Fibroblast of the aortic adventitia (primary cell): ENCODE data around the gene NFIB. TPM values are rescaled to one million over a fixed set of nuclear protein-coding genes. Genes with fewer than 3 reads are reported as not detected.

ENCODE experiments used
- DNase-seq: peaks from one replicate; pipeline ENCODE4 v3.0.0-alpha.2; 2010; ENCODE audit warnings: low read depth
- H3K4me3 ChIP-seq: 2 replicates; pipeline ENCODE4 v1.5.1; 2011; ENCODE audit warnings: low read depth, mild to moderate bottlenecking, control low read depth, low read length, moderate library complexity
- total RNA-seq: library from RNA; depleted of rRNA; stranded (reverse); fragments of >200 nt; gene quantifications from 2 replicates; pipeline ENCODE4 v1.2.3, GENCODE V29; 2012; ENCODE audit warnings: low replicate concordance
- TF ChIP-seq, protein P1 (sequence below): IDR thresholded peaks from 2 replicates; pipeline ENCODE4 v1.5.1; 2011; ENCODE audit warnings: mild to moderate bottlenecking, low read length, control low read depth, inconsistent platforms; ENCODE audit not compliant: insufficient read depth

The NFIB gene
- total RNA-seq, 1 donor: 111 TPM

DNA sequence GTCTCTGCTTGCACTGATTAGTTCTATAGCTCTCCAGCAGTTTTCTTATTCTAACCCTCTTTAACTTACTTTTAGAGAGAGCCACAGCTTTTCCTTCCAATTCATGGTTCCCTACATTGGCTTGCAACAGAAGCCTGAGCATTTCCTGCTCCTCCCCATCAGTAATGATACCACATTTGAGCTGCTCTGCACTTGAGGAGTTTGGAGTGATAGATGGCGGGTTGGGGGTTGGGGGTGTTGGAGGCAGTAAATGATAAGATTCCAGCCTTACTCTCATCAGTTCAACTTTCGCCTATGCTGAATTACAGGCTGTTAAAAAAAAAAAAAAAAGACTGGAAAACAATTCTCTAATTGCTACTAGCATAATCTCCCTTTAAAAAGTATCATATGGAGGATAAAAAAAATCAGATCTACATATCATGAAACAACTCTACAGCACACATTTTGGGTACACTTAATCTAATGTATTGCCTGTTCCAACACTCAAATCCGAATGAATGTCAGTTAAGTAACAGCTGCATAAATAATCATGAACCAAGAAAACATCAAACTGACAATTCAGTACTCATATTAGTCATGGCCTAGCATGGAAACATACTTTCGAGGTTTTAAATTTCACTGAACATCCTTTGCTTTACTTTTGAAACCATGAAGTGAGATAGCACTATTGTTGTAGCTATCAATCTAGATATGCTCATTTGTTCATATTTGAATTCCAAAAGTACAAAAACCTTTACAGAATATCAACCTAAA lies 224.7 kb downstream of the NFIB start:
- H3K4me3 ChIP-seq: no peak overlapping the region
- TF ChIP-seq, protein P1, sequence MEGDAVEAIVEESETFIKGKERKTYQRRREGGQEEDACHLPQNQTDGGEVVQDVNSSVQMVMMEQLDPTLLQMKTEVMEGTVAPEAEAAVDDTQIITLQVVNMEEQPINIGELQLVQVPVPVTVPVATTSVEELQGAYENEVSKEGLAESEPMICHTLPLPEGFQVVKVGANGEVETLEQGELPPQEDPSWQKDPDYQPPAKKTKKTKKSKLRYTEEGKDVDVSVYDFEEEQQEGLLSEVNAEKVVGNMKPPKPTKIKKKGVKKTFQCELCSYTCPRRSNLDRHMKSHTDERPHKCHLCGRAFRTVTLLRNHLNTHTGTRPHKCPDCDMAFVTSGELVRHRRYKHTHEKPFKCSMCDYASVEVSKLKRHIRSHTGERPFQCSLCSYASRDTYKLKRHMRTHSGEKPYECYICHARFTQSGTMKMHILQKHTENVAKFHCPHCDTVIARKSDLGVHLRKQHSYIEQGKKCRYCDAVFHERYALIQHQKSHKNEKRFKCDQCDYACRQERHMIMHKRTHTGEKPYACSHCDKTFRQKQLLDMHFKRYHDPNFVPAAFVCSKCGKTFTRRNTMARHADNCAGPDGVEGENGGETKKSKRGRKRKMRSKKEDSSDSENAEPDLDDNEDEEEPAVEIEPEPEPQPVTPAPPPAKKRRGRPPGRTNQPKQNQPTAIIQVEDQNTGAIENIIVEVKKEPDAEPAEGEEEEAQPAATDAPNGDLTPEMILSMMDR: no peak
- no peak for DNase-seq

DNA sequence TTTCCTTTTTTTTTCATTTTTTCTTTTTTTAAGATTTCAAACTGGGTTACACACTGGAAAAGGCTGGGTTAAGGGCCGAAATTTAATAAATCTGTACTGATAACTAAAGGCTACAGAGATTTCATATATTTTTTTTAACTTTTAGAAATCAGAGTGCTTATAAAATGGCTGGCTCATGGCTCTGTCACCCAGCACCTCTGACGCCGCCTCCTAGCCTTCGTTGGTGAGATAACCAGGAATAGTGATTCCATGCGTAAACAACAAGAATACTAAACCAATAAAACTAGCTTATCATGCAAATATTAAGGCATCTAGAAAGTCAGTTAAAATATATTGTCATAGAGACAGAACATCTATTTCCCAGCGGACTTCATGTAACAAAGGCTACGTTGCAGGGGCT lies 226.4 kb downstream of the NFIB start:
- H3K4me3 ChIP-seq: no peak overlapping the region
- TF ChIP-seq, protein P1: no peak

DNA sequence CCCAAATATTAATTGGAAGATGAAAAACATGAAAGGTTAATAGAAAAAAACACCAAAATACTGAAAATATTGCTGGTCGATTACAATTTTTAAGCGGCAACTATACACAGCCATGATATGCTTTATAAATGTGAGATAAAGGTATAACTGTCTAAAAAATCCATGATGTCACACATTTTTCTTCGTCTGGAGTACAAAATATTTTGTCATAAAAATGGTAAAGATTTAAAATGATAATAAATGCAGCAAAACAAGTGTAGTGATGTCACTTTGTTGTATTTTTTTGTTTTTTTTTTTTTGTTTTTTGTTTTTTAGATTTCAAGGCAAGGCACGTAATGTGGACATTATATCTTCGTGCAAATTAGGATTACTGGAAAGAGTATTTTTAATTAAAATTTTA lies 227.4 kb downstream of the NFIB start:
- TF ChIP-seq, protein P1: no peak
- no peak for DNase-seq
- no peak overlapping the region for H3K4me3 ChIP-seq

More for the DNA sequence above, 226.4 kb downstream of the NFIB start:
- DNase-seq: no peak

DNA sequence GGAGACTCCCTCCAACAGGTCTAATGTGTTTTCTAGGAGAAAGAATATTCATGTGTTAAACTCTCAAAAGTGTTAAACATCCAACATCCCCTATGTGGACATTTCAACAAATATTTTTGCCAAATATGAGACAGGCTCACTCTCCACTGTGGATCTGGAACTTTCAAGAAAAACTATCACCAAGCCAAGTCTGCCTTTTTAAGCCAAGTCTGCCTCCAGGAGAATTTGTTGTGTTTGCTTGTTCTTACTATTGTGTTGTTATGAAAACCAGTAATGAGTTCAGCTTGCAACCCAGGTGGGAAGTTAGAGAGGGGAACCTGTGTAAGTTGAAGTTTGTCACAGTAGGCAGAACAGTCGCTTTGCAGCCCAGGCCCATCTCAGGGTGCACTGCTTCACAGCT lies 228.1 kb downstream of the NFIB start:
- TF ChIP-seq, protein P1: no peak
- DNase-seq: no peak
- no peak overlapping the region for H3K4me3 ChIP-seq

DNA sequence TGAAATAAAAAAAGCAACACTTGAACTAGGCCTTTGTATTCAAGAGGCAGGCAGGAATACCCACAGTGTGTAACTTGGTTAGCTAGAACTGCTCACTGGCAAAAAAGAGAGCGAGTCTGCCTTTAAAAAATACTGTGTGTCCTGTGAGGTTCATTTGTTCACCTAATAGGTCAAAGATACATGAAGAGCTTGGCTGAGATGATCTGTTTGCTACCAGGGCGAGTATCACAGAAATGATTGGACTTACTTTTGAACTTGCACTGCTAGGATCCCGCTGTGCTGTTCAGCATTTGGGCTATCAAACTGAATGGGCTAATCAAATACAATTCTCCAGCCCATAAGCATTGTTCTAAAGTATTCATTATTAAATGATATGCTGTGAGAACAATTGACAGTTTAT lies 229.1 kb downstream of the NFIB start:
- no peak overlapping the region for H3K4me3 ChIP-seq
- DNase-seq: no peak
- TF ChIP-seq, protein P1: no peak

DNA sequence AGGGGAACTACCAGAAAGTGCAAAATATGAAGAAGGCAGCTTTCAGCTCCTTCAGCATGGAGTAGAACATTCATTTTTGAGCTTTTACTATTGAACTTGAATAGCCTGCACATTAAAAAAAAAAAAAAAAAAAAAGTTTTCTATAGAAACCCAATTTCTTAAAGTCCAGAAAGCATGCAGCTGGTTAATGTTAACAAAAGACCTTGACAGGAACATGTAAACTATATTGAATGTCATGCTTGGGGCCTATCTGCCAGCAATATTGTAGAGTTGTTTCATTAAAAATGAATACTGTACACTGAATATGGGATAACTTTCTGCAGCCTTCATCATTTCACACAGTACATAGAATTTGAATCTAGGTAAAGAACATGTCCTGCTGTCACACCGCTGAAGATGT lies 230.6 kb downstream of the NFIB start:
- TF ChIP-seq, protein P1: no peak
- no peak for DNase-seq
- H3K4me3 ChIP-seq: no peak overlapping the region

DNA sequence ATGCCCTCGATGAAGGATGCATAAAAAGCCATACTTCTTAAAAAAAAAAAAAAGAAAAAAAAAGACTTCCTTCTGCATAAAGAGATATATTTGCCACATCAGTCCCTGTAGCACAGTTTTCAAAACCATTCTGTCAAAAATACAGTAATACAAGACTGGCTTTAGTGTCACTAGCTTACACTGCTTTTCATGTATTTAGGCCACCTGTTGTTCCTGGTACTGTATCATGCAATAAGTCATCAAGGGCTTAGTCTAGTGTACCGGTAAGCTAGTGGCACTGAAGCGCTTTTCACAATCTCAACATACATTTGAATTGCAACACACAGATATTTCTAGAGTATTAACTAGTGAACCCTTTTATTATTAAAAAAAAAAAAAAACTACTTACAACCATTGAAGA lies 231.2 kb downstream of the NFIB start:
- DNase-seq: no peak
- no peak overlapping the region for H3K4me3 ChIP-seq
- TF ChIP-seq, protein P1: no peak
